Testis (tissue), 2 donors: ENCODE measurements around the gene FAM181A.

ENCODE experiments used
- POLR2A ChIP-seq: fragments of 450-650 bp; IDR thresholded peaks from one replicate; pipeline ENCODE4 v1.6.1; 2017; ENCODE audit warnings: antibody characterized with exemption, mild to moderate bottlenecking, moderate library complexity
- TF ChIP-seq, protein P1 (sequence below), 3 experiments: fragments of 450-650 bp in 2 of 3; fragments of 200-600 bp in 1 of 3; sonication (generic) in 1 of 3; IDR thresholded peaks; one replicate each; pipeline ENCODE4 v1.5.1; 2016 to 2019; ENCODE audit warnings: antibody characterized with exemption in 3 of 3, mild to moderate bottlenecking in 2 of 3, moderate library complexity in 1 of 3

DNA sequence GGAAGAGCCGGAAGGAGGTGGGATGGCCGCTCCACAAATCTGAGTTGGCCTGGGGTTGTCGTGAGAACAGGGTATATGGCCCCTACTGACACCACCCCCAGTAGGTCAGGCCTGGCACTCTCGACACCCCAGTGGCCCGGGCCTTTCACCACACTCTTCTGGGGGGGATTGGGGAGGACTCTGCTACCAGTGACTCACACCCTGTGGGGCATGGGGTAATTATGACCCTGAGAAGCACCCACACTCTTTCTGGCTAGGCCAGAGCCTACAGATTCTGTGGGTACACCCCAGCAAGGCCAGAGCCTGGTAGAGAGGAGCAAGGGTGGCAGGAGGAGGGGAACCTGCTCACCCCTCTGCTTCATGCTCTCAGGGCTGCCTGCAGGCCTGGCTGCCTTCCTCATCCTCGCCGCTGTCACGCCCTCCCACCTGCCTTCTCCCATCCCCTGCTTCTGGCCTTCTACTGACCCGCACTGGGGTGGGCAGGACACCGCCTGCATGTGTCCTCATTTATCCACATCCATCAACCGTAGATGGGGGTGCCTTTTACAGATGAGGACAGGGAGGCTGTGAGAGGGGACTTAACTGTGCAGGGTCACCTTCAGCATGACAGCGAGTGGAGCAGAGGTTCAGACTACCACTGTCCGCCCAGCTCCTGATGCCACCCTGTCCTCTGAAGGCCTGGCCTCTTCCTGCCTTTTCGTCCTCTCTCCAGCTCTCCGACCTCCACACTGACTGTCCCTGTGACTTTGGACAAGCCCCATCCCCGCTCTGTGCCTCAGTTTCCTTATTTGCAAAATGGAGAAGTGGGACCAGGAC, 30.8 kb downstream of the FAM181A start:
- TF ChIP-seq, protein P1, sequence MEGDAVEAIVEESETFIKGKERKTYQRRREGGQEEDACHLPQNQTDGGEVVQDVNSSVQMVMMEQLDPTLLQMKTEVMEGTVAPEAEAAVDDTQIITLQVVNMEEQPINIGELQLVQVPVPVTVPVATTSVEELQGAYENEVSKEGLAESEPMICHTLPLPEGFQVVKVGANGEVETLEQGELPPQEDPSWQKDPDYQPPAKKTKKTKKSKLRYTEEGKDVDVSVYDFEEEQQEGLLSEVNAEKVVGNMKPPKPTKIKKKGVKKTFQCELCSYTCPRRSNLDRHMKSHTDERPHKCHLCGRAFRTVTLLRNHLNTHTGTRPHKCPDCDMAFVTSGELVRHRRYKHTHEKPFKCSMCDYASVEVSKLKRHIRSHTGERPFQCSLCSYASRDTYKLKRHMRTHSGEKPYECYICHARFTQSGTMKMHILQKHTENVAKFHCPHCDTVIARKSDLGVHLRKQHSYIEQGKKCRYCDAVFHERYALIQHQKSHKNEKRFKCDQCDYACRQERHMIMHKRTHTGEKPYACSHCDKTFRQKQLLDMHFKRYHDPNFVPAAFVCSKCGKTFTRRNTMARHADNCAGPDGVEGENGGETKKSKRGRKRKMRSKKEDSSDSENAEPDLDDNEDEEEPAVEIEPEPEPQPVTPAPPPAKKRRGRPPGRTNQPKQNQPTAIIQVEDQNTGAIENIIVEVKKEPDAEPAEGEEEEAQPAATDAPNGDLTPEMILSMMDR (IDR thresholded peaks at IDR 0.05) = no peak
- no peak for TF ChIP-seq POLR2A
